B cell (primary cell): Measurements from ENCODE around the gene UNC79.

ENCODE experiments used
- EZH2 ChIP-seq: IDR thresholded peaks from 2 replicates; pipeline ENCODE4 v1.6.1; 2012; ENCODE audit warnings: borderline replicate concordance, low read depth, mild to moderate bottlenecking, moderate library complexity, low read length; ENCODE audit not compliant: insufficient read depth, poor library complexity, severe bottlenecking
- TF ChIP-seq, protein P1 (sequence below): fragments of 200-600 bp; IDR thresholded peaks from one replicate; pipeline ENCODE4 v1.8.0; 2022; ENCODE audit warnings: antibody characterized with exemption, mild to moderate bottlenecking

DNA sequence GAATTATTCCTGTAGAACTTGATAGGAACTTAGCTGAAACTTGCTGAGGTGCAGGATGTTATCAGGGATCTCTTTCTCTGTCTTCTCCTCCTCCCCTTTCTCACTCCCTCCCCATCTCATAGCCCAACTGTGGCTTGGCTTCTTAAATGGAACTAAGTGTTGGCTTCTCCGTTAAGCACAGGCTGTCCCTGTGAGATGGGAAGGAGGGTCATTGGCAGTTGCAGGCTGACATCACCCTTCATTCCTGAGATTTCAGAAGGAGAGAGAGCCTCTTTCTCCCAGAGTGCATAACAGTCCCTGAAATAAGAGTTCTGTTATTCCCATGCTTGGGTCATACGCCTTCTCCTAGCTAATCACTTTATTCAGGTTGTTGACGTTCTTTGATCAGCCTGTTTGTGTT, 162.0 kb downstream of the UNC79 start:
- TF ChIP-seq, protein P1, sequence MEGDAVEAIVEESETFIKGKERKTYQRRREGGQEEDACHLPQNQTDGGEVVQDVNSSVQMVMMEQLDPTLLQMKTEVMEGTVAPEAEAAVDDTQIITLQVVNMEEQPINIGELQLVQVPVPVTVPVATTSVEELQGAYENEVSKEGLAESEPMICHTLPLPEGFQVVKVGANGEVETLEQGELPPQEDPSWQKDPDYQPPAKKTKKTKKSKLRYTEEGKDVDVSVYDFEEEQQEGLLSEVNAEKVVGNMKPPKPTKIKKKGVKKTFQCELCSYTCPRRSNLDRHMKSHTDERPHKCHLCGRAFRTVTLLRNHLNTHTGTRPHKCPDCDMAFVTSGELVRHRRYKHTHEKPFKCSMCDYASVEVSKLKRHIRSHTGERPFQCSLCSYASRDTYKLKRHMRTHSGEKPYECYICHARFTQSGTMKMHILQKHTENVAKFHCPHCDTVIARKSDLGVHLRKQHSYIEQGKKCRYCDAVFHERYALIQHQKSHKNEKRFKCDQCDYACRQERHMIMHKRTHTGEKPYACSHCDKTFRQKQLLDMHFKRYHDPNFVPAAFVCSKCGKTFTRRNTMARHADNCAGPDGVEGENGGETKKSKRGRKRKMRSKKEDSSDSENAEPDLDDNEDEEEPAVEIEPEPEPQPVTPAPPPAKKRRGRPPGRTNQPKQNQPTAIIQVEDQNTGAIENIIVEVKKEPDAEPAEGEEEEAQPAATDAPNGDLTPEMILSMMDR = no peak
- TF ChIP-seq EZH2 = no peak
